Measurements from ENCODE around the gene BEST1. TPM values are rescaled to one million over a fixed set of nuclear protein-coding genes. Genes with fewer than 3 reads are reported as not detected.
A peak's percentile ranks its signal among the peaks of the same experiment; 100 is the strongest.

The BEST1 gene
- total and polyA plus RNA-seq, 2 of the 13 experiments (the other 11 are each of a cell fraction or from before 2014, with no cell fraction given) = 0.09 to 0.65 TPM

DNA sequence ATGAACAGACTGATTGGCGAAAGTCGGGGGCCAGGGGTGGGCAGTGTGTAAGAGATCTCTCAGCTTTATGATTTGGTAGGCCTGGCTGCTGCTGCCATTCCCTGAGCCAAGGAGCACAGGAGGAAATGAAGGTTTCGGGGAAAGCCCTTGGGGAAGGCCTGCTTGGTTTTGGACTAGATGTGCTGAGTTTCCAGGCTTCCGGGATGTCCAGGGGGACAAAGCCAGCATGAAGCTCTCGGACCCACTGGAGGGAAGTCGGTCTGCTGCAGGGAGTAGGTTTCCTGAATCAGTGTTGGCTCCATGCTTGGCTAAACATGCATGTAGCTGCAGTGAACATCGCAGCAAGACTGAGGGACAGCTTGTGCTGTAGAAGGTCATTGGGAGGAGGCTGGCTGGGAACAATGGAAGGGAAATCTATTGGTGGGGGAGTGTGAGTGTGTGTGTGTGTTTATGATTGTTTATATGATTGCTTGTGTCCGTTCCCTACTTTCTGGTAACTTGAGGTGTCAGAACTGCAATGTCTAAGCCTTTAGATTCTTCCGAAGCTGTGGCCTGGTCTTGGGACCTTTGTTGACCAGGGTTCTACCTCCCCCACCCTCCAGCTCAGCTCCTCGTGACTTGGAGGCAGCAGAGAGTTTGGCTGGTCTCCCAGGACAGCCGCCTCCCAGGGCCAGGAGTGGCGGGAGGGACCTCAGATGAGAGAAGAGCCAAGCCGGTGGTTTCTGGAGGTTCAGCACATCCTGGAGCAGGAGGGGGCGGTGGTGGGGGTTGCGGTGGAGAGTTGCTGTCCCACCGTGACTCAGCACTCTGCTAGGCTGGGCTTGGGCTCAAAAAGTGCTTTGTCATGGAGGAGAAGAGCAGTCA lies 21.3 kb downstream of the BEST1 start (continued):
- TF ChIP-seq ZNF501 (CRISPR knock-in tag; IDR thresholded peaks at IDR 0.05) (0 out of 2 replicates have a peak, but pooled peaks have one; percentile 20), GATAD2A (CRISPR knock-in tag; IDR thresholded peaks at IDR 0.05) (peak; percentile 89), JUND (CRISPR knock-in tag; IDR thresholded peaks at IDR 0.05) (0 out of 2 replicates have a peak, but pooled peaks have one; percentile 17), MATR3 (CRISPR knock-in tag; IDR thresholded peaks at IDR 0.05) (no peak), ZNF772 (CRISPR knock-in tag; IDR thresholded peaks at IDR 0.05) (no peak), ZNF7 (CRISPR knock-in tag; IDR thresholded peaks at IDR 0.05) (no peak), ZFP41 (CRISPR knock-in tag; IDR thresholded peaks at IDR 0.05; ENCODE audit: borderline replicate concordance) (peak; percentile 2; the same call in 1 of the 2 replicates), LCORL (IDR thresholded peaks at IDR 0.05) (no peak), LCORL (CRISPR knock-in tag; IDR thresholded peaks at IDR 0.05) (peak; percentile 83)
- TF ChIP-seq, protein P1, sequence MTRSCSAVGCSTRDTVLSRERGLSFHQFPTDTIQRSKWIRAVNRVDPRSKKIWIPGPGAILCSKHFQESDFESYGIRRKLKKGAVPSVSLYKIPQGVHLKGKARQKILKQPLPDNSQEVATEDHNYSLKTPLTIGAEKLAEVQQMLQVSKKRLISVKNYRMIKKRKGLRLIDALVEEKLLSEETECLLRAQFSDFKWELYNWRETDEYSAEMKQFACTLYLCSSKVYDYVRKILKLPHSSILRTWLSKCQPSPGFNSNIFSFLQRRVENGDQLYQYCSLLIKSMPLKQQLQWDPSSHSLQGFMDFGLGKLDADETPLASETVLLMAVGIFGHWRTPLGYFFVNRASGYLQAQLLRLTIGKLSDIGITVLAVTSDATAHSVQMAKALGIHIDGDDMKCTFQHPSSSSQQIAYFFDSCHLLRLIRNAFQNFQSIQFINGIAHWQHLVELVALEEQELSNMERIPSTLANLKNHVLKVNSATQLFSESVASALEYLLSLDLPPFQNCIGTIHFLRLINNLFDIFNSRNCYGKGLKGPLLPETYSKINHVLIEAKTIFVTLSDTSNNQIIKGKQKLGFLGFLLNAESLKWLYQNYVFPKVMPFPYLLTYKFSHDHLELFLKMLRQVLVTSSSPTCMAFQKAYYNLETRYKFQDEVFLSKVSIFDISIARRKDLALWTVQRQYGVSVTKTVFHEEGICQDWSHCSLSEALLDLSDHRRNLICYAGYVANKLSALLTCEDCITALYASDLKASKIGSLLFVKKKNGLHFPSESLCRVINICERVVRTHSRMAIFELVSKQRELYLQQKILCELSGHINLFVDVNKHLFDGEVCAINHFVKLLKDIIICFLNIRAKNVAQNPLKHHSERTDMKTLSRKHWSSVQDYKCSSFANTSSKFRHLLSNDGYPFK (CRISPR knock-in tag; IDR thresholded peaks at IDR 0.05; ENCODE audit: borderline replicate concordance) = no peak
- TF ChIP-seq, protein P2, sequence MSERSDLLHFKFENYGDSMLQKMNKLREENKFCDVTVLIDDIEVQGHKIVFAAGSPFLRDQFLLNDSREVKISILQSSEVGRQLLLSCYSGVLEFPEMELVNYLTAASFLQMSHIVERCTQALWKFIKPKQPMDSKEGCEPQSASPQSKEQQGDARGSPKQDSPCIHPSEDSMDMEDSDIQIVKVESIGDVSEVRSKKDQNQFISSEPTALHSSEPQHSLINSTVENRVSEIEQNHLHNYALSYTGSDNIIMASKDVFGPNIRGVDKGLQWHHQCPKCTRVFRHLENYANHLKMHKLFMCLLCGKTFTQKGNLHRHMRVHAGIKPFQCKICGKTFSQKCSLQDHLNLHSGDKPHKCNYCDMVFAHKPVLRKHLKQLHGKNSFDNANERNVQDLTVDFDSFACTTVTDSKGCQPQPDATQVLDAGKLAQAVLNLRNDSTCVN (CRISPR knock-in tag; IDR thresholded peaks at IDR 0.05; ENCODE audit: borderline replicate concordance) = peak; percentile 53; the same call in 1 of the 2 replicates
- TF ChIP-seq, protein P3, sequence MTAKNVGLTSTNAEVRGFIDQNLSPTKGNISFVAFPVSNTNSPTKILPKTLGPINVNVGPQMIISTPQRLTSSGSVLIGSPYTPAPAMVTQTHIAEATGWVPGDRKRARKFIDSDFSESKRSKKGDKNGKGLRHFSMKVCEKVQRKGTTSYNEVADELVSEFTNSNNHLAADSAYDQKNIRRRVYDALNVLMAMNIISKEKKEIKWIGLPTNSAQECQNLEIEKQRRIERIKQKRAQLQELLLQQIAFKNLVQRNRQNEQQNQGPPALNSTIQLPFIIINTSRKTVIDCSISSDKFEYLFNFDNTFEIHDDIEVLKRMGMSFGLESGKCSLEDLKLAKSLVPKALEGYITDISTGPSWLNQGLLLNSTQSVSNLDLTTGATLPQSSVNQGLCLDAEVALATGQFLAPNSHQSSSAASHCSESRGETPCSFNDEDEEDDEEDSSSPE (CRISPR knock-in tag; IDR thresholded peaks at IDR 0.05) = no peak; the same call in 1 of the 2 replicates
- TF ChIP-seq, protein P4, sequence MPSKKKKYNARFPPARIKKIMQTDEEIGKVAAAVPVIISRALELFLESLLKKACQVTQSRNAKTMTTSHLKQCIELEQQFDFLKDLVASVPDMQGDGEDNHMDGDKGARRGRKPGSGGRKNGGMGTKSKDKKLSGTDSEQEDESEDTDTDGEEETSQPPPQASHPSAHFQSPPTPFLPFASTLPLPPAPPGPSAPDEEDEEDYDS (CRISPR knock-in tag; IDR thresholded peaks at IDR 0.05) = 0 out of 2 replicates have a peak, but pooled peaks have one; percentile 14
- TF ChIP-seq, protein P5, sequence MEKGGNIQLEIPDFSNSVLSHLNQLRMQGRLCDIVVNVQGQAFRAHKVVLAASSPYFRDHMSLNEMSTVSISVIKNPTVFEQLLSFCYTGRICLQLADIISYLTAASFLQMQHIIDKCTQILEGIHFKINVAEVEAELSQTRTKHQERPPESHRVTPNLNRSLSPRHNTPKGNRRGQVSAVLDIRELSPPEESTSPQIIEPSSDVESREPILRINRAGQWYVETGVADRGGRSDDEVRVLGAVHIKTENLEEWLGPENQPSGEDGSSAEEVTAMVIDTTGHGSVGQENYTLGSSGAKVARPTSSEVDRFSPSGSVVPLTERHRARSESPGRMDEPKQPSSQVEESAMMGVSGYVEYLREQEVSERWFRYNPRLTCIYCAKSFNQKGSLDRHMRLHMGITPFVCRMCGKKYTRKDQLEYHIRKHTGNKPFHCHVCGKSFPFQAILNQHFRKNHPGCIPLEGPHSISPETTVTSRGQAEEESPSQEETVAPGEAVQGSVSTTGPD (CRISPR knock-in tag; IDR thresholded peaks at IDR 0.05) = 0 out of 2 replicates have a peak, but pooled peaks have one; percentile 57
- TF ChIP-seq, protein P6, sequence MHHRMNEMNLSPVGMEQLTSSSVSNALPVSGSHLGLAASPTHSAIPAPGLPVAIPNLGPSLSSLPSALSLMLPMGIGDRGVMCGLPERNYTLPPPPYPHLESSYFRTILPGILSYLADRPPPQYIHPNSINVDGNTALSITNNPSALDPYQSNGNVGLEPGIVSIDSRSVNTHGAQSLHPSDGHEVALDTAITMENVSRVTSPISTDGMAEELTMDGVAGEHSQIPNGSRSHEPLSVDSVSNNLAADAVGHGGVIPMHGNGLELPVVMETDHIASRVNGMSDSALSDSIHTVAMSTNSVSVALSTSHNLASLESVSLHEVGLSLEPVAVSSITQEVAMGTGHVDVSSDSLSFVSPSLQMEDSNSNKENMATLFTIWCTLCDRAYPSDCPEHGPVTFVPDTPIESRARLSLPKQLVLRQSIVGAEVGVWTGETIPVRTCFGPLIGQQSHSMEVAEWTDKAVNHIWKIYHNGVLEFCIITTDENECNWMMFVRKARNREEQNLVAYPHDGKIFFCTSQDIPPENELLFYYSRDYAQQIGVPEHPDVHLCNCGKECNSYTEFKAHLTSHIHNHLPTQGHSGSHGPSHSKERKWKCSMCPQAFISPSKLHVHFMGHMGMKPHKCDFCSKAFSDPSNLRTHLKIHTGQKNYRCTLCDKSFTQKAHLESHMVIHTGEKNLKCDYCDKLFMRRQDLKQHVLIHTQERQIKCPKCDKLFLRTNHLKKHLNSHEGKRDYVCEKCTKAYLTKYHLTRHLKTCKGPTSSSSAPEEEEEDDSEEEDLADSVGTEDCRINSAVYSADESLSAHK (CRISPR knock-in tag; IDR thresholded peaks at IDR 0.05; ENCODE audit: borderline replicate concordance) = no peak
- TF ChIP-seq, protein P7, sequence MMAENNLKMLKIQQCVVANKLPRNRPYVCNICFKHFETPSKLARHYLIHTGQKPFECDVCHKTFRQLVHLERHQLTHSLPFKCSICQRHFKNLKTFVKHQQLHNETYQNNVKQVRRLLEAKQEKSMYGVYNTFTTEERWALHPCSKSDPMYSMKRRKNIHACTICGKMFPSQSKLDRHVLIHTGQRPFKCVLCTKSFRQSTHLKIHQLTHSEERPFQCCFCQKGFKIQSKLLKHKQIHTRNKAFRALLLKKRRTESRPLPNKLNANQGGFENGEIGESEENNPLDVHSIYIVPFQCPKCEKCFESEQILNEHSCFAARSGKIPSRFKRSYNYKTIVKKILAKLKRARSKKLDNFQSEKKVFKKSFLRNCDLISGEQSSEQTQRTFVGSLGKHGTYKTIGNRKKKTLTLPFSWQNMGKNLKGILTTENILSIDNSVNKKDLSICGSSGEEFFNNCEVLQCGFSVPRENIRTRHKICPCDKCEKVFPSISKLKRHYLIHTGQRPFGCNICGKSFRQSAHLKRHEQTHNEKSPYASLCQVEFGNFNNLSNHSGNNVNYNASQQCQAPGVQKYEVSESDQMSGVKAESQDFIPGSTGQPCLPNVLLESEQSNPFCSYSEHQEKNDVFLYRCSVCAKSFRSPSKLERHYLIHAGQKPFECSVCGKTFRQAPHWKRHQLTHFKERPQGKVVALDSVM (CRISPR knock-in tag; IDR thresholded peaks at IDR 0.05) = peak; percentile 45; the same call in 1 of the 2 replicates
